ENCODE data around the gene TNS3.

The TNS3 gene

GRCh38 chr7:47233996-47234395 is 347.9 kb downstream of the TNS3 start:
- no peak for DNase-seq

- no peak for DNase-seq
Measured at GRCh38 chr7:47232751-47233412, 349.0 kb downstream of the TNS3 start.

- DNase-seq, result no peak
Measured at GRCh38 chr7:47231627-47232026, 350.3 kb downstream of the TNS3 start.

- no peak for DNase-seq
Measured at GRCh38 chr7:47231032-47231431, 350.9 kb downstream of the TNS3 start.

GRCh38 chr7:47228386-47229014 is 353.4 kb downstream of the TNS3 start:
- DNase-seq, result no peak

GRCh38 chr7:47227762-47228177 is 354.1 kb downstream of the TNS3 start:
- DNase-seq, result no peak

- no peak for DNase-seq
Measured at GRCh38 chr7:47226696-47227095, 355.2 kb downstream of the TNS3 start.

GRCh38 chr7:47225387-47226131 is 356.4 kb downstream of the TNS3 start:
- no peak for DNase-seq
